Endometrial microvascular endothelial cells (primary cell): ENCODE measurements around the gene TTC33. TPM values are rescaled to one million over a fixed set of nuclear protein-coding genes. Genes with fewer than 3 reads are reported as not detected.

Source experiments
- in situ Hi-C: cut with HindIII; loops from 2 replicates; pipeline ENCODE4 v1.10.0; 2017; ENCODE audit warnings: low sequenced_read_pairs, low pct_unique_long_range_greater_than_20kb; ENCODE audit errors: inconsistent ontology term
- total RNA-seq: library from RNA; depleted of rRNA; stranded (reverse); fragments of >200 nt; gene quantifications from one replicate; pipeline ENCODE4 v1.2.3, GENCODE V29; 2015; ENCODE audit errors: inconsistent ontology term

The TTC33 gene
- total RNA-seq, 1 donor from 2014 or later = 10.3 TPM

DNA sequence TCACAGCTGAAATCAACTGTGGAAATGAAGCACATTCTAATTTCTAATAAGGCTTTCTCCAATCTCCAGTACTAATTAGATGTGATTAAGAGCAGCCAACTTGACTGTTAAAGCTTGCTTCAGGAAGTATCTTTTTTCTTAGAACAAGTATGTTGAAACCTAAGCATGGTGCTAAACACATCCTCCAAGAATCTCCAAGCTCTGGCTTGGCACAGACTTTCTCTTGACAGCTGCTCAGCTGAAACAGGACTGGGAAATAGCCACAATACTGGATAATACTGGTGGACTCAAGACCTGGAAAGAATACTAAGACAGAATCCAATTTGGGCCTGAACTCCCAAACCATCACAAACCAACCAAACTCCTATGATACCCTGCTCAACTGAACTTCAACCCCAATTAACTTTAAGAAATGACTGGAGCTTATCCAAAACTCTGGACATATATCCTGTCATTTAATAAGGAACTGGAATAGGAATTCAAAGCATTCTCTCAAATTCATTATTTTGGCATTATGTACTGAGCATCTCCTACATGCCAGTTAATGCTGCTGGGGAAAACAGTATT, 26.2 kb upstream of the TTC33 start:
- in situ Hi-C loops = no loop called here

DNA sequence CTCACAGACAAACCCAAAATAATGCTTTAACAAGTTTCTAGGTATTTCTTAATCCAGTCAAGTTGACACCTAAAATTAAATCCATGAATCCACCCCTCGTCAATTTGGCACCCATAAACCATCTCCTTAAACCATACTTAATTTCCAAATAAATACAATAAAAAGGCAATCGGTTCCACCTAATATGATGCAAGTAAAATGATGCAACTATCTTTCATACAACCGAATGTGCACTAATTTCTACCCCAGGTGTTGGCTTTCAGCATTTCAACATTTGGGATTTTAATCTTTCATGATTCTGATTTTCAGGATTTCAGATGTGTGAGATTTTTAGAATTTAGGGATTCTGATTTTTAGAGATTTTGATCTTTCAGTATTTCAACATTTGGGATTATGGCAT, 25.1 kb upstream of the TTC33 start:
- in situ Hi-C loops = no loop called here

DNA sequence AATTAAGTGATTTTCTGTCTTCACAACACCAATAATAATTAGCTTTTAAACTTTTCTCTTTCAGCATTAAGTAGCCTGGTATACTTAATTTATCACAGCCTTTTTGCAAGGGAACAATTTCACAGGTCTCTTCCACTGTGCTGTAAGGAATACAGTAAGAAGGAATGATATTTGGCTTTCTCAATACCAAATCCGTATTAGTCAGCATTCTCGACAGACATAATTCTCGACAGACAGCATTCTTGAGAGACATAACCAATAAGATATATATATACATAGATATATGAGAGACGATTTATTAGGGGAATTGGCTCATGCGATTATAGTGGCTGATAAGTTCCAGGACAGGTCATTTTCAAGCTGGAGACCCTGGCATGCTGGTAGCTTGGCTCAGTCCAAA, 24.4 kb upstream of the TTC33 start:
- in situ Hi-C loops = no loop called here

DNA sequence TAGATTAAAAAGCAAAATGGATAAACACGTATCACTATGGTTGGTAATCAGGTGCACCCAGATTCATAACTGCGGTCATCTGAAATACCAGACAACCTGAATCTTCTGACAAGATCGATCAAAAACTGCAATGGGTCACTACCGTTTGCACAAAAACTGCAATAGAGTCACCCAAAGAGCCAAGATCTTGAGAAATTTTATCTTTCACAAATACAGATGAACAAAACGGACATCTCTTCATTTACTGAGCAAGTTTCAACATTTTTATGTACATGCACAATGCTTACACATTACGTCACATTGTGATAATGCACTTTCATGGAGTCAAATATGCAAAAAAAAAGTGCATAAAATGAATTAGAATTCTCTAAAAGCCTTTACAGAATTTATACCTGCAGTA, 23.8 kb upstream of the TTC33 start:
- in situ Hi-C loops = no loop called here

DNA sequence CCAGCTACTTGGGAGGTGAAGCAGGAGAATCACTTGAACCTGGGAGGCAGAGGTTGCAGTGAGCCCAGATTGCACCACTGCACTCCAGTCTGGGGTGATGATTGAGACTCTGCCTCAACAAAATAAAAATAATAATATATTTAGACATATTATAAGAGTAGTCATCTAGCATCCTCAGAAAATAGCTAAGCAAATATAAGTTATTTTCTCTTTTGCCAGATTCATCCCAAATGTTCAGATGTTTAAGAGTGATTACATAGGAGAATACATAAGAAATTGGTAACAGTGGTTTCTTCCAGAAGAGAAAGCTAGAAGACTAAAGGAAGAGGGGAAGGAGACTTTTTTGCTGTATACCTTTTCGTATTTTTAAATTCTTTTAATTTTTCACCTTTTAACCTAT, 22.4 kb upstream of the TTC33 start:
- in situ Hi-C loops = no loop called here

DNA sequence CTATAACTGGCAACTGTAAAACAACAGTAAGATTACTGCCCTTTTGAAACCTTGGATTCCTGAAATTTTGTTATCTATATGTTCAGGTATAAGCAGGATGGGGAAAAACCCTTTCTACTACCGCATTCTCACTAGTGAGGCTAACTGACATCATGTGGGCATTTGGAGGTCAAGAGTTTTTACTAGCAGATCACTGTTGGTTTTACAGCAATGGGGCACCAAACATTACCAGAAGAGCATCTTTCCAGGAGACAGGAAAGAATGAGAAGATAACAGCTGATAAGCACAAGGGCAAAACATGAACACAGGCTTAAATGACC, 20.9 kb upstream of the TTC33 start:
- in situ Hi-C loops = no loop called here

DNA sequence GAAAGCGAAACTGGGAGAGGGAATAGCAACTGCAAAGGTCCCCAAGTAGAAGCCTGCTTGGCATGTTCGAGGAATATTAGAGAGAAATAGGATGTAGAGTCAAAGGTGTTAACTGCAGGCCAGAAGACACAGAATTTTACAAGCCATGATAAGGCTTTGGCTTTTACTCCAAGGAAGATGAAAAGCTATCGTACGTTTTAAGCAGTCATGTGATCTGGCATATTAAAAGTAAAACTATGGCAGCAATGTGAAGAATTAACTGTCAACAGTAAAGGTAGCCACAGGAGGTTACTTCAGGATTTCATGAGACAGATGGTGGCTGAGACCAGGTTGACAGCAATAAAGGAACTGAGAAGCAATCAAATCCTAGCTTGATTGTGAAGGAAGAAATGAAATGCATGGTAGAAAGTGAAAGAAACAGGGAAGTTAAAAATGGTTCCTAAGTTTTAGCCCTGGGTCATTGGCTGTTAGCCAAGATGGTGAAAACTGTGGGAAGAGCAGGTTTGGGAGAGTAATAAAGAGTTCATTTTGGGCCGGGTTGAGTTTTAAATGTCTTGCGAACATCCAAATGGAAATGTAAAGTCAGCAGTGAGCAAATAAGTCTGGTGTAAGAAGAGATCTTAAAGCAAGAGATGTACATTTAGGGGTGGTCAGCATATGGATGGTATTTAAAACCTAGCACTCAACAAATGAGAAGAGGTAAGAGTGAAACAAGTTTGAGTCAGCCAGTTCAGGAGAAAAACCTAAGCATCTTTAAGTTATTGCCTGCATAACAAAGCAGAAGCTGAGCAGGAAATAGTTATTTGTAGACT, 20.3 kb upstream of the TTC33 start:
- in situ Hi-C loops = no loop called here

DNA sequence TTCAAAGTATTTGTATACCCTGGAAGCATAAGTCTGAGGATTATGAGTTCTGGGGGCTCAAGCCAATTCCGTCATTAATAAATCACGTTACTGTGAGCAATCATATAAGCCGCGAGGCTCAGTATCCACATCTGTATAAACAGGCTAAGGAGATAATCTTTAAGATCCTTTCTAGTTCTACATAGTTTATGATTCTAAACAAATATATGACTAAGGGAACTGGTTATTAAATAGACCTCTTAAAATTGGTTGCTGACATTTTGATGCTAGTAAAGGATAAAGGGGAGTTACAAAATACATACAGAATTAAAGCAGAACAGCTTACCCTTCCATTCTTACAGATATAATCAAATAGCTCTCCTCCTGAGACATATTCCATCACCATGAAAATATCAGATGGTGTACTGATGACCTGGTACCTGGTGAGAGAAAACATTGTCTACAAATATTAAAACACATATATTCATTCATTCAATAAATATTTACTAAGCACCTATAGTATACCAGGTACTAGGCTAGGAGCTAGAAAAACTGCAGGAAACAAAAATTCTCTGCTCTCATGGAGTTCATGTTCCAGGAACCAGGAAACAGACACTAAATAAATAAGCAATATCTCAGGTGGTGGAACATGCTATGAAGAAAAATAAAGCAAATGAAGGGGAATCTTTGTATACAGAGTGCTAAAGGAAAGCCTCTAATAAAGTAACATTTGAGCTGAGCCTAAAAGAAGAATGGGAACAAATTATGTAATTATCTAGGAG, 19.5 kb upstream of the TTC33 start:
- in situ Hi-C loops = no loop called here

DNA sequence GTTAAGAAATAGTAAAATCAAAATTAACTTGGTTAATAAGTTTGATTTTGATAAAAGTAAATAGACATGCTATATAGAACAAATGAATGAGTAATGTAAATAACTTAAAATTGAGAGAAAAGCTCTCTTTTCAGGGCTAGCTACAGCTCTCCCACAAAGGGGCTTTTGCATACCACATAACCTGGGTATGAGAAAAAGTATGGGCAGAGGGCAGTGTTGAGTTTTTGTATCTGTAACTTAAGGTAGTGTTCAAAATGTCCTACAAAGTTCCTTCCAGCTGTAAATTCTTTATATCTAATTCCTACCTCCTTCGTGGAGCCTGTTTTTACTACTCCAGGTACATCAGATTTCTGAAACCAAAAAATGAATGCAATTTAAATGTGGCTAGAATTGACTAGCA, 18.9 kb upstream of the TTC33 start:
- in situ Hi-C loops = no loop called here

DNA sequence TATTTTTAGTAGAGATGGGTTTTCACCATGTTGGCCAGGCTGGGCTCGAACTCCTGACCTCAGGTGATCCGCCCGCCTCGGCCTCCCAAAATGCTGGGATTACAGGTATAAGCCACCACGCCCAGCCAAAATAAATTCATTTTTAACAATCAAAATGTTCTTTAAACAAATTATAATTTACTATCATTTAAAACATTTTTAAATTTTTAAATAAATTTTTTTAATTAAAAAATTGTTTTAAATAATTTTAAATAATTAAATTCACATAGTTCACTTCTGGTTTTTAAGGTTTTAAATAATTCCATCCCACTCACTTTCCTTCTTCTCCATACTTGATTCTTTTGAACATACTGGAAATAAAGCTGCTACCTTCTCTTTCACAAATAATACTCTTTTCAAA, 15.0 kb upstream of the TTC33 start:
- in situ Hi-C loops = no loop called here

DNA sequence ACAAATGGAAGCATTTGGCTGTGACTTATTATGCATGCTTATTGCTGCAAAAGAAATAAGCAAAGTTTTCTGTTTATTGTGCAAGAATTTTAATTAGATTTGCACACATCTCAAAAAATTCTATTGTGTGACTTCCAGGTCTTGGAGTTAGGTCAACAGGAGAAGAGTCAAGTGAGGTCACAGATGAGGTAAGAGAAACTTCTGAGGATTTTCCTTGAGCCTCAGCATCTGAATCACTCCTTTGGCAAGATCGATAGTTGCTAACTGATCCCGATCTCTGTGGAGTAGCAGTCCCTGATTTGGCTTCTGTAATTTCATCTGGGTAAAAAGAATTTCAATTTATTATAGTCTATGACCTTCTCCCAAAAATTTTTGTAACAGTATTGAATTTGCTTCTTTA, 6.9 kb upstream of the TTC33 start:
- in situ Hi-C loops = no loop called here

DNA sequence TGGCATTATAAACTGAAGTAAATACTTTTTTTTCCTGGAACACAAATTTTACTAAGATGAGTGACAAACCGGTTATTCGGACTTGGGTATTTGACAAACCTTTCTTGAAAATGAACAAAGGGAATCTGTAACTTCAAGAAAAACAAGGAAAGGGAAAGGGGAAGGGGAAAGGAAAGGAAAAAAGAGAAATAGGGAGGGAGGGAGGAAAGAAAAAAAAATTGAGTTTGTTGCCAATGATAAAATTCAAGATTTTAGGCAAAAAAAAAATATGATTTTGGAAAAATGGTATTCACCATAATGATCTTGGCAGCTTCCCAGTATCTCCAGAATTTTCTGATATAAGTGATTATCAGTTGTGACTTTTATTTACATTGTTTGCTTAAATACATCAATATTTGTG, 1.6 kb upstream of the TTC33 start:
- in situ Hi-C loops = no loop called here

DNA sequence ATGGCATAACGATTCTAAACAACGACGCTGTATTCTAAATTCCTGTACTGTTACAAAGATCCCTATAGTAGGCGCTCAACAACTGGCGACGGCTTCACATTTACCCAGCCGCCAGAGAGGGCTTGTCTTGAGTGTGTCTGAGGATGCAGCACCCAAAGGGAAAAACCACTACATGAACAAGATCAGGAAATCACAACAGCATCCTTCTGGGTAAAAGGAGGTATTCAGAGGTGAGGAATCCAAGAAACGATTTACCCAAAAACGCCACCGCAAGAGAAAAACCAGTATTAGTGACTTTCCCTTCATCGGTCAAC, 711 bp downstream of the TTC33 start:
- in situ Hi-C loops = no loop called here

DNA sequence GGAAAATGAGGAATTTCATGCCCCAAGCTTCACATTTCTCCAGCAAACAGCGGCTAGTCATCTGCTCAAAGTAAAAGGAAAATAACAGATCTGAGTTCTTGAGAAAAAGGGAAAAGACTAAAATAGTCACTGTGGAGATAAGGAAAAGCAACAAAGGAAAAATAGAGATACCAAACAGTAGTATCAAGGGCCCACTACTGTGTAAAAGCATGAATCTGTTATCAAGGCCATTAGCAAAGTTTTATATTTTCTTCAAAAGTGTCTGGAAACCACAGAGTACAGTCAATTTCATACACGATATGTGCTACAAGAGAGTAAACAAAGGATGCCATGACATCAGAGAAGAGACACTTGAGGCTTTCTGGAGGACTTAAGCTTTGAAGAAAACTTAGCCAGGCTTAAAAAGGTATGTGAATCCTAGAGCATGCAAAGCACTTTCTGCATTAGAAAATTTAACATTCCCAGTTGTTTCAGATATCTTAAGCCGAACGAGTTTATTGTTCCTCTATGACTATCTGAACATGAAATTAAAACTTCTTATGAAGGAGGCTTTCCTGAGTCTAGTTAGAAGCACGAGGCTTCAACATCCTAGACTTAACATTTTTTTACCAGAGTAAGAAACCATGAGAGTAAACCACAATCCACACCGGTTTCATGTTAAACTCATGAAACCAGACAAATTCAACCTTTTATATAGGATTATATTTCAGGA, 1.2 kb downstream of the TTC33 start:
- in situ Hi-C loops = no loop called here

DNA sequence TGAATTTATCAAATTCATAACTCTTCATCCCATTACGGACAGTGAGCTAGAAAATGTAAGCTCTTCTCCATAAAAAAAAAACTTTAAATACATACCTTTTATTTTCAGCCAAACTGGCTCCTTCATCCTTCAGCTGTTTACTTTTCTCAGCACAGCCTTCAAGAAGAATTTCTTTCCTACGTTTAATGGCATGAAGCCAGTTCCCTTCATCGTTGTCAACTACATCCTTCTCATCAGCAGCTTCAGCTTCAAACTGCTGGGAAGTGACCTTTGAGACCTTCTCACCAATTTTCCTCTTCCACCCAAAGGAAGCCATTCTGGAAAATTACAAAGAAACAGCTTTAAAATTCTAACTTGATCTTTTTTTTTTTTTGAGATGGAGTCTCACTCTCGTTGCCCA, 9.1 kb downstream of the TTC33 start:
- in situ Hi-C loops = no loop called here

DNA sequence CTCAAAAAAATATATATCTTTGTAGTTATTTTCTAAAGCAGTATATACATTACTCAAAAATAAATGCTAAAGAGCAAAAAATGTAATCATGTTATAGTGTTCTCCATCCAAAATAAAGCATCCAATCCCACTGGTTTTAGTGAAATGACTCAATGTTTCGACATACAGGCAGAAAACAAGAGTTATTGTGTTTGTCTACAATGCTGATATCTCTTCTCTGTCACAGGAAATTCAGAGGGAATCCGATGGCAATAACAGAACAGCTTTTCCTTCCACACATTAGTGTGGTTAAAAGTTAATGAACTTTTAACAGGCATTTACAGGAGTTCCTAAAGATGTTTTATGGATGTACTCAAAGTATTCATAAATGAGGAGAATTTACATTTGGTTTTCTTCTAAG, 12.0 kb downstream of the TTC33 start:
- in situ Hi-C loops = no loop called here

DNA sequence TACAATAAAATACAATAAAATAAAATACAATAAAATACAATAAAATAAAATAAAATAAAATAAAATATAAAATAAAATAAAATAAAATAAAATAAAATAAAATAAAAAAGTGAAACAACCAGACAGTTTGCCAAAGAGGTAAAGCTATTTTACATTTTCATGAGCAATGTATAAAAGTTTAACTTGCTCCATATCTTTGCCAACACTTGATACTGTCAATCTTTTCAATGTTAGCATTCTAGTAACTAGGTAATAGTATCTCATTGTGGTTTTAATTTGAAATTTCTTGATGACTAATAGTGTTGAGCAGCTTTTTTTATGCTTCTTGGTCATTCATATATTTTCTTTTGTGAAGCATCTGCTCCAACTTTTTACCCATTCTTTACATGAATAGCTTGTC, 17.3 kb downstream of the TTC33 start:
- in situ Hi-C loops = no loop called here

DNA sequence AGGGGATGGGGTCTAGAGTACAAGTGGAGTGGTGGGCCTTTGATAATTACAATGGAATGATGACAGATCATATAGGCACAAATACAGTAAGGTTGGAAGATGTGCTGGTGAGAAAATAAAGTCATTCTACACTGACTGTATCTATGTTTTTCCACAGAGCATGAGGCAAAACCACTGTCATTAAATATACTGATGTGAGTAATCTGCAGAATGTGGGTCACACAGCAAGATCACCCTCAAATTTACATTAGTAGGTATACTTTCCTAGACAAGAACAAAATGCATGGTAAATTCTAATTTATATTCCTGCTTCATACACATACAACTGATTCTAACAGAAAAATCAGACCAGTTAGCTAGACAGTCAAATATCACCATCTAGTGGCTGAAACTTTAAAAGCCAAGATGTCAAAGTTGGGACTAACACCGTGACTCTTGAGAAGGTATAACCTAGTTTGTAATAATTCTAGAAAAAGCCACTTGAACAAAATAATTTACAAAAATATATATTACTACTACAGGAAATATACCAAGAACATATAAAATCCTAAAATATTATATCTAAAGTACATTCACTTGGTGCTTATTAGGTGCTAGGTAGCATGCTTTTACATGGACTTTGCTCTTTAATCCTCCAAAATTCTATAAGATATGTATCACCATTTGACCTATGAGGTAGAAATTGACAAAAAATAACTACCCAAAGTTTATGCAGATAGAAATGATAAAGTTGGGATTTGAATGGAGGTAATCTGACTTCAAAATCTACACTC, 19.5 kb downstream of the TTC33 start:
- in situ Hi-C loops = no loop called here

DNA sequence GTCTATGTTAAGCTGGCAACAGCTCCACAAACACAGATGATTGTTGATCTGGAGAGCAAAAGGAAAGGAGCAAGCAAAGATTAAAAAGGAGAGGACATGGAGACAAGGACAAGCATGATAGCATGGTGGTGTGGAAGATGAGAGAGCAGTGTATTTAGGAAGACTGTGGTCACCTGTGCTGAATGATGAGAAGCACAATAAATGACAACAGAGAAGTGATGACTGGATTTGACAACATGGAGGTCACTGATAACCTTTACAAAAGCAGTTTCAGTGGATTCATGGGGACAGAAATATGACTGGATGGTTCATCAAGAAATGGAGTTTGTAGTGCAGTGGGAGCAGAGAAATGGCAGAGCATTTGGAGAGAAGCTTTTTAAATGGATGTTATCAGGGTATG, 20.2 kb downstream of the TTC33 start:
- in situ Hi-C loops = no loop called here
